ENCODE data around the gene EML3.
"Not testable (repeated sequence)": the region's sequence is repeated elsewhere in the genome, so short reads cannot be mapped to it uniquely, and the experiment has no call there.

Gene EML3

GRCh38 chr11:62612366-62613290, at the start of gene EML3, which contains the start of gene ROM1:
Gene EML3, minus strand, starts transcription at chr11:62612775. Its CDS starts 318 bp downstream, at chr11:62612457.
Gene ROM1, plus strand, starts transcription at chr11:62613257. Its CDS starts 25 bp downstream, at chr11:62613282.
- Mint-ChIP-seq H3K4me3 (peak within 1 kb of the TSS; percentile 99), H3K9me3 (no peaks in the 10 kb centered on the region), H3K36me3 (ENCODE audit: low read depth) (peaks cover 75% of the 10 kb centered on the region), H3K27ac (peak within 1 kb of the TSS; percentile 99), H3K4me1 (ENCODE audit: low read depth) (peaks cover 68% of the 10 kb centered on the region), H3K27me3 (no peaks in the 10 kb centered on the region)
- DNase-seq = peak; percentile 95

GRCh38 chr11:62656796-62657429, 44.3 kb upstream of the EML3 start:
- Mint-ChIP-seq H3K9me3 (no peaks in the 10 kb centered on the region), H3K4me1 (ENCODE audit: low read depth) (peaks cover 18% of the 10 kb centered on the region), H3K27me3 (no peaks in the 10 kb centered on the region), H3K36me3 (ENCODE audit: low read depth) (peaks cover 23% of the 10 kb centered on the region), H3K4me3 (no peak overlapping the region), H3K27ac (peak overlapping the region; percentile 20)
- DNase-seq = no peak

GRCh38 chr11:62654297-62654696, 41.7 kb upstream of the EML3 start:
- H3K27ac Mint-ChIP-seq = peak overlapping the region; percentile 47
- peaks cover 27% of the 10 kb centered on the region for H3K4me1 Mint-ChIP-seq (ENCODE audit: low read depth)
- peaks cover 24% of the 10 kb centered on the region for H3K36me3 Mint-ChIP-seq (ENCODE audit: low read depth)

GRCh38 chr11:62652161-62653006, 39.8 kb upstream of the EML3 start:
- Mint-ChIP-seq H3K27ac (peak overlapping the region; percentile 95), H3K4me3 (peak overlapping the region; percentile 95), H3K4me1 (ENCODE audit: low read depth) (peaks cover 31% of the 10 kb centered on the region), H3K27me3 (no peaks in the 10 kb centered on the region), H3K9me3 (no peaks in the 10 kb centered on the region), H3K36me3 (ENCODE audit: low read depth) (peaks cover 42% of the 10 kb centered on the region)
- DNase-seq = no peak

More at GRCh38 chr11:62654297-62654696, 41.7 kb upstream of the EML3 start:
- no peaks in the 10 kb centered on the region for H3K27me3 Mint-ChIP-seq
- H3K4me3 Mint-ChIP-seq = peak overlapping the region; percentile 54
- DNase-seq = no peak
- no peaks in the 10 kb centered on the region for H3K9me3 Mint-ChIP-seq

GRCh38 chr11:62650283-62650682, 37.7 kb upstream of the EML3 start:
- H3K9me3 Mint-ChIP-seq, DNase-seq, H3K4me3 Mint-ChIP-seq, H3K27me3 Mint-ChIP-seq: not testable (repeated sequence)
- peaks cover 59% of the 10 kb centered on the region for H3K36me3 Mint-ChIP-seq (ENCODE audit: low read depth)
- H3K27ac Mint-ChIP-seq = peak overlapping the region; percentile 55
- H3K4me1 Mint-ChIP-seq (ENCODE audit: low read depth) = peaks cover 40% of the 10 kb centered on the region

- H3K4me3 Mint-ChIP-seq = no peak overlapping the region
Observed at GRCh38 chr11:62649486-62649885, 36.9 kb upstream of the EML3 start.

GRCh38 chr11:62648967-62649364, 36.4 kb upstream of the EML3 start:
- Mint-ChIP-seq H3K4me3 (no peak overlapping the region), H3K27me3 (no peaks in the 10 kb centered on the region), H3K36me3 (ENCODE audit: low read depth) (peaks cover 70% of the 10 kb centered on the region), H3K9me3 (no peaks in the 10 kb centered on the region), H3K4me1 (ENCODE audit: low read depth) (peaks cover 43% of the 10 kb centered on the region), H3K27ac (no peak overlapping the region)
- DNase-seq = no peak

More at GRCh38 chr11:62649486-62649885, 36.9 kb upstream of the EML3 start:
- DNase-seq = no peak
- peaks cover 65% of the 10 kb centered on the region for H3K36me3 Mint-ChIP-seq (ENCODE audit: low read depth)
- peaks cover 43% of the 10 kb centered on the region for H3K4me1 Mint-ChIP-seq (ENCODE audit: low read depth)
- H3K9me3 Mint-ChIP-seq = no peaks in the 10 kb centered on the region
- H3K27ac Mint-ChIP-seq = peak overlapping the region; percentile 64
- H3K27me3 Mint-ChIP-seq = no peaks in the 10 kb centered on the region

- Mint-ChIP-seq H3K27ac (peak overlapping the region; percentile 98), H3K27me3 (no peaks in the 10 kb centered on the region), H3K4me3 (no peak overlapping the region), H3K9me3 (no peaks in the 10 kb centered on the region), H3K4me1 (ENCODE audit: low read depth) (peaks cover 40% of the 10 kb centered on the region), H3K36me3 (ENCODE audit: low read depth) (peaks cover 75% of the 10 kb centered on the region)
- no peak for DNase-seq
Observed at GRCh38 chr11:62648185-62648966, 35.8 kb upstream of the EML3 start.

- Mint-ChIP-seq H3K27ac (peak overlapping the region; percentile 98), H3K27me3 (no peaks in the 10 kb centered on the region), H3K4me3 (no peak overlapping the region), H3K9me3 (no peaks in the 10 kb centered on the region), H3K36me3 (ENCODE audit: low read depth) (peaks cover 79% of the 10 kb centered on the region), H3K4me1 (ENCODE audit: low read depth) (peaks cover 41% of the 10 kb centered on the region)
- no peak for DNase-seq
Observed at GRCh38 chr11:62647609-62648005, 35.0 kb upstream of the EML3 start.

GRCh38 chr11:62646825-62647608, 34.4 kb upstream of the EML3 start:
- Mint-ChIP-seq H3K27ac (peak overlapping the region; percentile 98), H3K27me3 (no peaks in the 10 kb centered on the region), H3K4me1 (ENCODE audit: low read depth) (peaks cover 40% of the 10 kb centered on the region), H3K4me3 (peak overlapping the region; percentile 98), H3K36me3 (ENCODE audit: low read depth) (peaks cover 78% of the 10 kb centered on the region), H3K9me3 (no peaks in the 10 kb centered on the region)
- DNase-seq = no peak

- H3K4me1 Mint-ChIP-seq (ENCODE audit: low read depth) = peaks cover 39% of the 10 kb centered on the region
- peak within 1 kb of the TSS; percentile 98 for H3K27ac Mint-ChIP-seq
- DNase-seq = peak; percentile 99
- peak within 1 kb of the TSS; percentile 98 for H3K4me3 Mint-ChIP-seq
- no peaks in the 10 kb centered on the region for H3K27me3 Mint-ChIP-seq
- H3K9me3 Mint-ChIP-seq = no peaks in the 10 kb centered on the region
- peaks cover 81% of the 10 kb centered on the region for H3K36me3 Mint-ChIP-seq (ENCODE audit: low read depth)
Observed at GRCh38 chr11:62645946-62646824, 33.6 kb upstream of the EML3 start, which contains the start of gene GANAB. Gene GANAB, minus strand, starts transcription at chr11:62646613. Its CDS starts 14 bp downstream, at chr11:62646599.

- Mint-ChIP-seq H3K27ac (peak overlapping the region; percentile 98), H3K9me3 (no peaks in the 10 kb centered on the region), H3K4me1 (ENCODE audit: low read depth) (peaks cover 40% of the 10 kb centered on the region), H3K4me3 (peak overlapping the region; percentile 98), H3K36me3 (ENCODE audit: low read depth) (peaks cover 81% of the 10 kb centered on the region), H3K27me3 (no peaks in the 10 kb centered on the region)
- peak; percentile 43 for DNase-seq
Observed at GRCh38 chr11:62645671-62645945, 33.0 kb upstream of the EML3 start.

All from activated T-cell treated with anti-CD3 and anti-CD28 coated beads, Interleukin-2, amount 50 U/mL, for 24 hours (primary cell).